HG02610 (cell line): ENCODE results near the gene ACSL6.

ENCODE experiments used
- ATAC-seq: cut with Tn5 transposase; IDR thresholded peaks from one replicate; pipeline ENCODE4 v1.9.1; 2021; ENCODE audit warnings: mild to moderate bottlenecking, moderate library complexity; ENCODE audit not compliant: unreplicated experiment

Gene ACSL6

GRCh38 chr5:132017738-132018625 is 6.5 kb upstream of the ACSL6 start:
- ATAC-seq, result no peak

GRCh38 chr5:132017316-132017715 is 5.9 kb upstream of the ACSL6 start:
- ATAC-seq, result no peak

- ATAC-seq, result no peak
These were observed 5.3 kb upstream of the ACSL6 start for GRCh38 chr5:132016721-132017250.

GRCh38 chr5:132013711-132014110 is 2.3 kb upstream of the ACSL6 start:
- ATAC-seq, result no peak

GRCh38 chr5:132013006-132013689 is 1.7 kb upstream of the ACSL6 start:
- ATAC-seq, result no peak

- ATAC-seq, result no peak
These were observed 1.0 kb upstream of the ACSL6 start for GRCh38 chr5:132012371-132013005.

GRCh38 chr5:132010989-132011621 is 353 bp downstream of the ACSL6 start:
- no peak for ATAC-seq

- no peak for ATAC-seq
These were observed 841 bp downstream of the ACSL6 start for GRCh38 chr5:132010645-132010988.

GRCh38 chr5:132009706-132010405 is 1.6 kb downstream of the ACSL6 start:
- no peak for ATAC-seq

GRCh38 chr5:132008961-132009680 is 2.3 kb downstream of the ACSL6 start:
- no peak for ATAC-seq

GRCh38 chr5:132008163-132008473 is 3.3 kb downstream of the ACSL6 start:
- ATAC-seq, result peak; percentile 6

GRCh38 chr5:132007399-132008162 is 3.9 kb downstream of the ACSL6 start:
- peak; percentile 75 for ATAC-seq

GRCh38 chr5:132006331-132007120 is 4.9 kb downstream of the ACSL6 start:
- ATAC-seq, result no peak

- ATAC-seq, result no peak
These were observed 5.9 kb downstream of the ACSL6 start for GRCh38 chr5:132005591-132005990.

- no peak for ATAC-seq
These were observed 7.5 kb downstream of the ACSL6 start for GRCh38 chr5:132003982-132004381.

GRCh38 chr5:132003170-132003744 is 8.2 kb downstream of the ACSL6 start:
- no peak for ATAC-seq

GRCh38 chr5:132002757-132003156 is 8.7 kb downstream of the ACSL6 start:
- no peak for ATAC-seq
